H1 (cell line): ENCODE data around the gene TXNDC5. TPM values are rescaled to one million over a fixed set of nuclear protein-coding genes. Genes with fewer than 3 reads are reported as not detected.

Source experiments
- polyA plus RNA-seq, 7 experiments: library from polyadenylated mRNA; depleted of rRNA in 3 of 7; stranded (reverse) in 5 of 7; unstranded in 2 of 7; fragments of >200 nt in 5 of 7; fragments of 200-250 nt in 2 of 7; gene quantifications; 1 replicate in 5 of 7; 2 replicates in 1 of 7; 4 replicates in 1 of 7; pipeline versions ENCODE4 v1.2.1 to v1.2.3, GENCODE V29; 2011 to 2013; ENCODE audit warnings: missing spikeins in 2 of 7, mixed read lengths in 2 of 7
- total RNA-seq: library from RNA; stranded (reverse); fragmentation: NEBNext Ultra II Directional; extraction: Animal tissue kit (Norgen Biotek cat#: 25700); gene quantifications from 2 replicates; pipeline ENCODE4 v1.2.1, GENCODE V29; 2021
- TF ChIP-seq, protein P1 (sequence below): fragments of 300-600 bp; sonication (generic); IDR thresholded peaks from 2 replicates; pipeline ENCODE4 v1.7.1; 2012; ENCODE audit warnings: low read length, moderate library complexity, mild to moderate bottlenecking, inconsistent platforms; ENCODE audit not compliant: insufficient replicate concordance

TXNDC5 gene
- total and polyA plus RNA-seq, 2 of the 8 experiments (the other 6 are each of a cell fraction or from before 2014, with no cell fraction given): 114 to 172 TPM

DNA sequence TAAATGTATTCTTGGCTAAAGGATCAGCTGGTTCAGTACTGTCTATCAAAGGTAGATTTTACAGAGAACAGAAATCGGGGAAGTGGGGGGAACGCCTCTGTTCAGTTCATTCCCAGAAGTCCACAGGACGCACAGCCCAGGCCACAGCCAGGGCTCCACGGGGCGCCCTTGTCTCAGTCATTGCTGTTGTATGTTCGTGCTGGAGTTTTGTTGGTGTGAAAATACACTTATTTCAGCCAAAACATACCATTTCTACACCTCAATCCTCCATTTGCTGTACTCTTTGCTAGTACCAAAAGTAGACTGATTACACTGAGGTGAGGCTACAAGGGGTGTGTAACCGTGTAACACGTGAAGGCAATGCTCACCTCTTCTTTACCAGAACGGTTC lies 29.9 kb downstream of the TXNDC5 start (continued):
- TF ChIP-seq, protein P1, sequence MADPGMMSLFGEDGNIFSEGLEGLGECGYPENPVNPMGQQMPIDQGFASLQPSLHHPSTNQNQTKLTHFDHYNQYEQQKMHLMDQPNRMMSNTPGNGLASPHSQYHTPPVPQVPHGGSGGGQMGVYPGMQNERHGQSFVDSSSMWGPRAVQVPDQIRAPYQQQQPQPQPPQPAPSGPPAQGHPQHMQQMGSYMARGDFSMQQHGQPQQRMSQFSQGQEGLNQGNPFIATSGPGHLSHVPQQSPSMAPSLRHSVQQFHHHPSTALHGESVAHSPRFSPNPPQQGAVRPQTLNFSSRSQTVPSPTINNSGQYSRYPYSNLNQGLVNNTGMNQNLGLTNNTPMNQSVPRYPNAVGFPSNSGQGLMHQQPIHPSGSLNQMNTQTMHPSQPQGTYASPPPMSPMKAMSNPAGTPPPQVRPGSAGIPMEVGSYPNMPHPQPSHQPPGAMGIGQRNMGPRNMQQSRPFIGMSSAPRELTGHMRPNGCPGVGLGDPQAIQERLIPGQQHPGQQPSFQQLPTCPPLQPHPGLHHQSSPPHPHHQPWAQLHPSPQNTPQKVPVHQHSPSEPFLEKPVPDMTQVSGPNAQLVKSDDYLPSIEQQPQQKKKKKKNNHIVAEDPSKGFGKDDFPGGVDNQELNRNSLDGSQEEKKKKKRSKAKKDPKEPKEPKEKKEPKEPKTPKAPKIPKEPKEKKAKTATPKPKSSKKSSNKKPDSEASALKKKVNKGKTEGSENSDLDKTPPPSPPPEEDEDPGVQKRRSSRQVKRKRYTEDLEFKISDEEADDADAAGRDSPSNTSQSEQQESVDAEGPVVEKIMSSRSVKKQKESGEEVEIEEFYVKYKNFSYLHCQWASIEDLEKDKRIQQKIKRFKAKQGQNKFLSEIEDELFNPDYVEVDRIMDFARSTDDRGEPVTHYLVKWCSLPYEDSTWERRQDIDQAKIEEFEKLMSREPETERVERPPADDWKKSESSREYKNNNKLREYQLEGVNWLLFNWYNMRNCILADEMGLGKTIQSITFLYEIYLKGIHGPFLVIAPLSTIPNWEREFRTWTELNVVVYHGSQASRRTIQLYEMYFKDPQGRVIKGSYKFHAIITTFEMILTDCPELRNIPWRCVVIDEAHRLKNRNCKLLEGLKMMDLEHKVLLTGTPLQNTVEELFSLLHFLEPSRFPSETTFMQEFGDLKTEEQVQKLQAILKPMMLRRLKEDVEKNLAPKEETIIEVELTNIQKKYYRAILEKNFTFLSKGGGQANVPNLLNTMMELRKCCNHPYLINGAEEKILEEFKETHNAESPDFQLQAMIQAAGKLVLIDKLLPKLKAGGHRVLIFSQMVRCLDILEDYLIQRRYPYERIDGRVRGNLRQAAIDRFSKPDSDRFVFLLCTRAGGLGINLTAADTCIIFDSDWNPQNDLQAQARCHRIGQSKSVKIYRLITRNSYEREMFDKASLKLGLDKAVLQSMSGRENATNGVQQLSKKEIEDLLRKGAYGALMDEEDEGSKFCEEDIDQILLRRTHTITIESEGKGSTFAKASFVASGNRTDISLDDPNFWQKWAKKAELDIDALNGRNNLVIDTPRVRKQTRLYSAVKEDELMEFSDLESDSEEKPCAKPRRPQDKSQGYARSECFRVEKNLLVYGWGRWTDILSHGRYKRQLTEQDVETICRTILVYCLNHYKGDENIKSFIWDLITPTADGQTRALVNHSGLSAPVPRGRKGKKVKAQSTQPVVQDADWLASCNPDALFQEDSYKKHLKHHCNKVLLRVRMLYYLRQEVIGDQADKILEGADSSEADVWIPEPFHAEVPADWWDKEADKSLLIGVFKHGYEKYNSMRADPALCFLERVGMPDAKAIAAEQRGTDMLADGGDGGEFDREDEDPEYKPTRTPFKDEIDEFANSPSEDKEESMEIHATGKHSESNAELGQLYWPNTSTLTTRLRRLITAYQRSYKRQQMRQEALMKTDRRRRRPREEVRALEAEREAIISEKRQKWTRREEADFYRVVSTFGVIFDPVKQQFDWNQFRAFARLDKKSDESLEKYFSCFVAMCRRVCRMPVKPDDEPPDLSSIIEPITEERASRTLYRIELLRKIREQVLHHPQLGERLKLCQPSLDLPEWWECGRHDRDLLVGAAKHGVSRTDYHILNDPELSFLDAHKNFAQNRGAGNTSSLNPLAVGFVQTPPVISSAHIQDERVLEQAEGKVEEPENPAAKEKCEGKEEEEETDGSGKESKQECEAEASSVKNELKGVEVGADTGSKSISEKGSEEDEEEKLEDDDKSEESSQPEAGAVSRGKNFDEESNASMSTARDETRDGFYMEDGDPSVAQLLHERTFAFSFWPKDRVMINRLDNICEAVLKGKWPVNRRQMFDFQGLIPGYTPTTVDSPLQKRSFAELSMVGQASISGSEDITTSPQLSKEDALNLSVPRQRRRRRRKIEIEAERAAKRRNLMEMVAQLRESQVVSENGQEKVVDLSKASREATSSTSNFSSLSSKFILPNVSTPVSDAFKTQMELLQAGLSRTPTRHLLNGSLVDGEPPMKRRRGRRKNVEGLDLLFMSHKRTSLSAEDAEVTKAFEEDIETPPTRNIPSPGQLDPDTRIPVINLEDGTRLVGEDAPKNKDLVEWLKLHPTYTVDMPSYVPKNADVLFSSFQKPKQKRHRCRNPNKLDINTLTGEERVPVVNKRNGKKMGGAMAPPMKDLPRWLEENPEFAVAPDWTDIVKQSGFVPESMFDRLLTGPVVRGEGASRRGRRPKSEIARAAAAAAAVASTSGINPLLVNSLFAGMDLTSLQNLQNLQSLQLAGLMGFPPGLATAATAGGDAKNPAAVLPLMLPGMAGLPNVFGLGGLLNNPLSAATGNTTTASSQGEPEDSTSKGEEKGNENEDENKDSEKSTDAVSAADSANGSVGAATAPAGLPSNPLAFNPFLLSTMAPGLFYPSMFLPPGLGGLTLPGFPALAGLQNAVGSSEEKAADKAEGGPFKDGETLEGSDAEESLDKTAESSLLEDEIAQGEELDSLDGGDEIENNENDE: no peak
